ENCODE results near the gene PPP1R9A.

DNA sequence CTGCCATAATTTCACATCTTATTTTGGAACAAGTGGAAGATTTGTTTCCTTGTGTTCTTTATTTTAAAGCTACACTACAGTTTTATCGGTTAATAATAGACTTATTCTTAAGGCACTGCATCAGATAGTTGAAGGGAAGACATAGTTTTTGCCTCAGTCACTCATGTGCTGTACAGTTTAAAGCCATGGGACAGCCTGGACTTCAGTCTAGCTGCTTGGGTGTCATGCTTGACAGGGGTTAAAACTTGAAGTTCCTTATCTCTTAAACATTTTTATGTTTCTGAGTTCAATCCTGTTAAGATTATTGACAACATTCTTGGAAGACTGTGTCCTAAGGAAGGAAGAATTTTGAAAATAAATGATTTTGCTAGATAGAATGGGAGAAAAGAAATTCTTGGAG is 49.7 kb downstream of the PPP1R9A start:
- no peak for TF ChIP-seq TOX (CRISPR knock-in tag; IDR thresholded peaks at IDR 0.05; ENCODE audit: borderline replicate concordance)
- no peak for TF ChIP-seq RARB (CRISPR knock-in tag; IDR thresholded peaks at IDR 0.05)
- no peak for TF ChIP-seq OSR1 (CRISPR knock-in tag; IDR thresholded peaks at IDR 0.05)
- TF ChIP-seq ZFP3 (CRISPR knock-in tag; IDR thresholded peaks at IDR 0.05): no peak
- TF ChIP-seq, protein P1, sequence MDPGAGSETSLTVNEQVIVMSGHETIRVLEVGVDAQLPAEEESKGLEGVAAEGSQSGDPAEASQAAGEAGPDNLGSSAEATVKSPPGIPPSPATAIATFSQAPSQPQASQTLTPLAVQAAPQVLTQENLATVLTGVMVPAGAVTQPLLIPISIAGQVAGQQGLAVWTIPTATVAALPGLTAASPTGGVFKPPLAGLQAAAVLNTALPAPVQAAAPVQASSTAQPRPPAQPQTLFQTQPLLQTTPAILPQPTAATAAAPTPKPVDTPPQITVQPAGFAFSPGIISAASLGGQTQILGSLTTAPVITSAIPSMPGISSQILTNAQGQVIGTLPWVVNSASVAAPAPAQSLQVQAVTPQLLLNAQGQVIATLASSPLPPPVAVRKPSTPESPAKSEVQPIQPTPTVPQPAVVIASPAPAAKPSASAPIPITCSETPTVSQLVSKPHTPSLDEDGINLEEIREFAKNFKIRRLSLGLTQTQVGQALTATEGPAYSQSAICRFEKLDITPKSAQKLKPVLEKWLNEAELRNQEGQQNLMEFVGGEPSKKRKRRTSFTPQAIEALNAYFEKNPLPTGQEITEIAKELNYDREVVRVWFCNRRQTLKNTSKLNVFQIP (CRISPR knock-in tag; IDR thresholded peaks at IDR 0.05; ENCODE audit: borderline replicate concordance, low read depth): no peak
- TF ChIP-seq SNAI2 (CRISPR knock-in tag; IDR thresholded peaks at IDR 0.05): no peak
- TF ChIP-seq, protein P2, sequence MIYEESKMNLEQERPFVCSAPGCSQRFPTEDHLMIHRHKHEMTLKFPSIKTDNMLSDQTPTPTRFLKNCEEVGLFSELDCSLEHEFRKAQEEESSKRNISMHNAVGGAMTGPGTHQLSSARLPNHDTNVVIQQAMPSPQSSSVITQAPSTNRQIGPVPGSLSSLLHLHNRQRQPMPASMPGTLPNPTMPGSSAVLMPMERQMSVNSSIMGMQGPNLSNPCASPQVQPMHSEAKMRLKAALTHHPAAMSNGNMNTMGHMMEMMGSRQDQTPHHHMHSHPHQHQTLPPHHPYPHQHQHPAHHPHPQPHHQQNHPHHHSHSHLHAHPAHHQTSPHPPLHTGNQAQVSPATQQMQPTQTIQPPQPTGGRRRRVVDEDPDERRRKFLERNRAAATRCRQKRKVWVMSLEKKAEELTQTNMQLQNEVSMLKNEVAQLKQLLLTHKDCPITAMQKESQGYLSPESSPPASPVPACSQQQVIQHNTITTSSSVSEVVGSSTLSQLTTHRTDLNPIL (CRISPR knock-in tag; IDR thresholded peaks at IDR 0.05; ENCODE audit: low read depth): no peak
- TF ChIP-seq BACH2 (CRISPR knock-in tag; IDR thresholded peaks at IDR 0.05; ENCODE audit: borderline replicate concordance): no peak

Data from SK-N-SH treated with all-trans-retinoic acid at 6 μM for 48 hours (cell line).